GM12878 (cell line): ENCODE results near the gene PUM2. TPM values are rescaled to one million over a fixed set of nuclear protein-coding genes. Genes with fewer than 3 reads are reported as not detected.

Experiments used
- ATAC-seq: fragments of 200-7000 bp; cut with Tn5 transposase; 3 replicates; pipeline ENCODE4 v1.9.1; 2020; ENCODE audit warnings: mild to moderate bottlenecking, moderate library complexity
- BruUV-seq: library from RNA; stranded (reverse); fragments of 400-500 nt; replicated peaks from 2 replicates; lab custom pipeline; 2021; lab: Mats Ljungman, UMichigan
- CTCF ChIA-PET: fragments of 300-600 bp; sonication (Branson Sonifier 250); formaldehyde crosslinking; extraction: SDS; loops from one replicate; lab custom pipeline; 2021; ENCODE audit warnings: inconsistent platforms; lab: Yijun Ruan, JAX
- POLR2A ChIA-PET: fragments of 350-600 bp; formaldehyde crosslinking; extraction: SDS; loops from one replicate; lab custom pipeline; 2021; ENCODE audit warnings: inconsistent platforms; lab: Charles Lee
- RAD21 ChIA-PET: fragments of 300-600 bp; sonication (Branson Sonifier 250); formaldehyde crosslinking; loops from one replicate; lab custom pipeline; 2023; ENCODE audit warnings: antibody characterized with exemption; ENCODE audit not compliant: unreplicated experiment; lab: Charles Lee
- SMC1A ChIA-PET: fragments of 300-600 bp; sonication (Branson Sonifier 250); formaldehyde crosslinking; loops from one replicate; lab custom pipeline; 2023; ENCODE audit not compliant: unreplicated experiment, uncharacterized antibody; lab: Charles Lee
- DNase-seq: peaks from one replicate; pipeline ENCODE4 v3.0.0-alpha.2; 2011; ENCODE audit warnings: low read depth, low spot score
- FAIRE-seq: peaks from 3 replicates; lab custom pipeline; 2011; peaks lifted over from hg19 to GRCh38; lab: Jason Lieb, UNC
- H2AFZ ChIP-seq: 2 replicates; pipeline ENCODE4 v1.6.0; 2011; ENCODE audit warnings: low read depth, low read length, control low read depth; ENCODE audit not compliant: control insufficient read depth
- H3K27ac ChIP-seq: 2 replicates; pipeline ENCODE4 v1.5.1; 2011; ENCODE audit warnings: control low read depth; ENCODE audit not compliant: control insufficient read depth, insufficient read depth
- H3K27me3 ChIP-seq, 2 experiments: replicated peaks in 1 of 2; 2 replicates each; pipeline versions ENCODE4 v1.6.0 to v1.6.1; 2011; ENCODE audit warnings: low read length in 1 of 2; ENCODE audit not compliant: control insufficient read depth in 2 of 2, insufficient read depth in 2 of 2
- H3K36me3 ChIP-seq, 2 experiments: 2 replicates each; pipeline ENCODE4 v1.5.1; 2011; ENCODE audit warnings: low read length in 1 of 2; ENCODE audit not compliant: control insufficient read depth in 2 of 2, insufficient read depth in 2 of 2
- H3K4me1 ChIP-seq: 2 replicates; pipeline ENCODE4 v1.6.1; 2011; ENCODE audit warnings: mild to moderate bottlenecking, low read length, moderate library complexity, mixed read lengths; ENCODE audit not compliant: control insufficient read depth, insufficient read depth
- H3K4me2 ChIP-seq: 2 replicates; pipeline ENCODE4 v1.6.0; 2011; ENCODE audit warnings: control low read depth; ENCODE audit not compliant: control insufficient read depth, insufficient read depth
- H3K4me3 ChIP-seq: fragments of 200-600 bp; sonication (generic); 2 replicates; pipeline ENCODE4 v1.5.1; 2016
- H3K79me2 ChIP-seq: 2 replicates; pipeline ENCODE4 v1.6.0; 2011; ENCODE audit warnings: low read length; ENCODE audit not compliant: control insufficient read depth, insufficient read depth
- H3K9ac ChIP-seq: 2 replicates; pipeline ENCODE4 v1.8.0; 2011; ENCODE audit warnings: low read length, control low read depth, mixed read lengths; ENCODE audit not compliant: control insufficient read depth, insufficient read depth
- H3K9me3 ChIP-seq: replicated peaks from 3 replicates; pipeline ENCODE4 v1.5.1; 2011; ENCODE audit warnings: mild to moderate bottlenecking, low read length; ENCODE audit not compliant: control insufficient read depth, insufficient read depth
- H4K20me1 ChIP-seq: 2 replicates; pipeline ENCODE4 v1.6.0; 2011; ENCODE audit not compliant: control insufficient read depth, insufficient read depth
- ETV6 ChIP-seq, 2 experiments: fragments of 450-650 bp in 1 of 2; IDR thresholded peaks in 1 of 2; conservative IDR thresholded peaks in 1 of 2; 2 replicates each; pipeline ENCODE4 v1.6.1; 2014; ENCODE audit warnings: antibody characterized with exemption in 1 of 2, borderline replicate concordance in 1 of 2, low read depth in 1 of 2, mild to moderate bottlenecking in 1 of 2, moderate library complexity in 1 of 2
- IKZF2 ChIP-seq, 2 experiments: fragments of 450-650 bp; IDR thresholded peaks; 2 replicates each; pipeline ENCODE4 v1.6.1; 2017; ENCODE audit warnings: mild to moderate bottlenecking in 2 of 2, moderate library complexity in 2 of 2
- KLF5 ChIP-seq: fragments of 450-650 bp; IDR thresholded peaks from 2 replicates; pipeline ENCODE4 v1.6.1; 2014; ENCODE audit warnings: mild to moderate bottlenecking; ENCODE audit not compliant: partially characterized antibody
- MLLT1 ChIP-seq: fragments of 450-650 bp; IDR thresholded peaks from 2 replicates; pipeline ENCODE4 v1.6.1; 2016; ENCODE audit warnings: mild to moderate bottlenecking
- NBN ChIP-seq: fragments of 450-650 bp; IDR thresholded peaks from 2 replicates; pipeline ENCODE4 v1.6.1; 2016
- NFXL1 ChIP-seq: fragments of 450-650 bp; IDR thresholded peaks from 2 replicates; pipeline ENCODE4 v1.6.1; 2017; ENCODE audit warnings: antibody characterized with exemption, mild to moderate bottlenecking, borderline replicate concordance
- REST ChIP-seq: IDR thresholded peaks from 2 replicates; pipeline ENCODE4 v1.6.1; 2012; ENCODE audit warnings: mild to moderate bottlenecking, low read depth, low read length
- SREBF1 ChIP-seq: IDR thresholded peaks from 2 replicates; pipeline ENCODE4 v1.6.1; 2012; ENCODE audit warnings: mild to moderate bottlenecking, low read length
- TCF7 ChIP-seq: IDR thresholded peaks from 2 replicates; pipeline ENCODE4 v1.6.1; 2014; ENCODE audit warnings: antibody characterized with exemption, borderline replicate concordance
- YY1 ChIP-seq: IDR thresholded peaks from 2 replicates; pipeline ENCODE4 v1.6.1; 2011; ENCODE audit warnings: low read depth, mild to moderate bottlenecking, low read length
- in situ Hi-C: fragments of 300-500 bp; cut with MboI; formaldehyde crosslinking; loops from 9 replicates; pipeline ENCODE4 v1.14.3; 2018; ENCODE audit warnings: mixed read lengths
- intact Hi-C: fragments of 100-400 bp; cut with micrococcal nuclease; formaldehyde crosslinking; loops from one replicate; pipeline ENCODE4 v1.14.2; 2022; ENCODE audit not compliant: unreplicated experiment
- polyA plus RNA-seq, 11 experiments: library from polyadenylated mRNA; depleted of rRNA in 4 of 11; unstranded in 6 of 11; stranded (reverse) in 5 of 11; fragments of >200 nt; fragmentation: Nextera tagmentation in 4 of 11; fragmentation: Illumina TruSeq in 1 of 11; extraction: Ambion mirVana in 4 of 11; extraction: Trizol in 1 of 11; gene quantifications; 1 replicate in 1 of 11; 2 replicates in 10 of 11; pipeline versions ENCODE4 v1.2.1 to v1.2.3, GENCODE V29; 2011 to 2016; ENCODE audit warnings: inconsistent platforms in 2 of 11, missing spikeins in 2 of 11, low read depth in 1 of 11
- total RNA-seq, 4 experiments: library from RNA; depleted of rRNA in 3 of 4; stranded (reverse); fragments of >200 nt in 3 of 4; fragmentation: Illumina TruSeq in 1 of 4; extraction: Trizol in 1 of 4; gene quantifications; 2 replicates each; pipeline versions ENCODE4 v1.2.1 to v1.2.3, GENCODE V29; 2013 to 2021
- TF ChIP-seq, protein P1 (sequence below): fragments of 450-650 bp; formaldehyde crosslinking; IDR thresholded peaks from 2 replicates; pipeline ENCODE4 v1.5.0; 2022; ENCODE audit warnings: mild to moderate bottlenecking, missing genetic modification characterization
- TF ChIP-seq, protein P2 (sequence below): fragments of 450-650 bp; IDR thresholded peaks from 2 replicates; pipeline ENCODE4 v1.6.1; 2018; ENCODE audit warnings: borderline replicate concordance, mild to moderate bottlenecking; ENCODE audit not compliant: partially characterized antibody

Gene PUM2
- total and polyA plus RNA-seq, 10 of the 15 experiments (the other 5 are each of a cell fraction or from before 2014, with no cell fraction given) = 14.5 to 87.6 (median 29.4) TPM

- no peak for TF ChIP-seq MLLT1
- TF ChIP-seq KLF5 = no peak
- no peak for TF ChIP-seq ETV6 (conservative IDR thresholded peaks at IDR 0.05 in 1 of 2, IDR thresholded peaks at IDR 0.05 in 1 of 2; ENCODE audit: borderline replicate concordance in 1 of 2, low read depth in 1 of 2)
- no peak for TF ChIP-seq YY1
- no peak for TF ChIP-seq REST
- no peak for TF ChIP-seq NBN
These were observed 41.6 kb downstream of the PUM2 start (continued) for GRCh38 chr2:20309001-20309400.

- Histone ChIP-seq H3K4me3 (no peak overlapping the region), H3K36me3 (peaks cover 5 to 35% of the 10 kb centered on the region in 2 experiments), H3K4me2 (no peak overlapping the region), H2AFZ (no peak overlapping the region), H4K20me1 (no peaks in the 10 kb centered on the region), H3K27ac (no peak overlapping the region), H3K9me3 (no peaks in the 10 kb centered on the region), H3K4me1 (no peaks in the 10 kb centered on the region), H3K27me3 (no peaks in the 10 kb centered on the region), H3K9ac (no peak overlapping the region), H3K79me2 (peaks cover 3% of the 10 kb centered on the region)
- ChIA-PET SMC1A (interaction anchor here (1.1 kb wide), 2 partner anchors 12 to 17 kb away, joined by 3 to 5 read pairs; no protein-coding TSS in a partner anchor), RAD21 (interaction anchor here (1.0 kb wide), 1 partner anchor 19 kb away, joined by 3 read pairs; no protein-coding TSS in a partner anchor), POLR2A (interaction anchor here (0.6 kb wide), 1 partner anchor 241 kb away, joined by 3 read pairs; no protein-coding TSS in a partner anchor), CTCF (interaction anchor here (0.8 to 2.7 kb wide), 3 partner anchors 11 to 292 kb away, joined by 3 to 10 read pairs (median 3); no protein-coding TSS in a partner anchor)
- in situ Hi-C loops (no loop called here), intact Hi-C loops (no loop called here)
- BruUV-seq = no TSS peak
- no peak for ATAC-seq
- no peak for DNase-seq
- no peak for FAIRE-seq
- TF ChIP-seq NFXL1 (no peak), IKZF2 (IDR thresholded peaks at IDR 0.05) (no peak), SREBF1 (no peak), TCF7 (no peak)
- TF ChIP-seq, protein P1, sequence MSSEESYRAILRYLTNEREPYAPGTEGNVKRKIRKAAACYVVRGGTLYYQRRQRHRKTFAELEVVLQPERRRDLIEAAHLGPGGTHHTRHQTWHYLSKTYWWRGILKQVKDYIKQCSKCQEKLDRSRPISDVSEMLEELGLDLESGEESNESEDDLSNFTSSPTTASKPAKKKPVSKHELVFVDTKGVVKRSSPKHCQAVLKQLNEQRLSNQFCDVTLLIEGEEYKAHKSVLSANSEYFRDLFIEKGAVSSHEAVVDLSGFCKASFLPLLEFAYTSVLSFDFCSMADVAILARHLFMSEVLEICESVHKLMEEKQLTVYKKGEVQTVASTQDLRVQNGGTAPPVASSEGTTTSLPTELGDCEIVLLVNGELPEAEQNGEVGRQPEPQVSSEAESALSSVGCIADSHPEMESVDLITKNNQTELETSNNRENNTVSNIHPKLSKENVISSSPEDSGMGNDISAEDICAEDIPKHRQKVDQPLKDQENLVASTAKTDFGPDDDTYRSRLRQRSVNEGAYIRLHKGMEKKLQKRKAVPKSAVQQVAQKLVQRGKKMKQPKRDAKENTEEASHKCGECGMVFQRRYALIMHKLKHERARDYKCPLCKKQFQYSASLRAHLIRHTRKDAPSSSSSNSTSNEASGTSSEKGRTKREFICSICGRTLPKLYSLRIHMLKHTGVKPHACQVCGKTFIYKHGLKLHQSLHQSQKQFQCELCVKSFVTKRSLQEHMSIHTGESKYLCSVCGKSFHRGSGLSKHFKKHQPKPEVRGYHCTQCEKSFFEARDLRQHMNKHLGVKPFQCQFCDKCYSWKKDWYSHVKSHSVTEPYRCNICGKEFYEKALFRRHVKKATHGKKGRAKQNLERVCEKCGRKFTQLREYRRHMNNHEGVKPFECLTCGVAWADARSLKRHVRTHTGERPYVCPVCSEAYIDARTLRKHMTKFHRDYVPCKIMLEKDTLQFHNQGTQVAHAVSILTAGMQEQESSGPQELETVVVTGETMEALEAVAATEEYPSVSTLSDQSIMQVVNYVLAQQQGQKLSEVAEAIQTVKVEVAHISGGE (CRISPR knock-in tag) = no peak
- TF ChIP-seq, protein P2, sequence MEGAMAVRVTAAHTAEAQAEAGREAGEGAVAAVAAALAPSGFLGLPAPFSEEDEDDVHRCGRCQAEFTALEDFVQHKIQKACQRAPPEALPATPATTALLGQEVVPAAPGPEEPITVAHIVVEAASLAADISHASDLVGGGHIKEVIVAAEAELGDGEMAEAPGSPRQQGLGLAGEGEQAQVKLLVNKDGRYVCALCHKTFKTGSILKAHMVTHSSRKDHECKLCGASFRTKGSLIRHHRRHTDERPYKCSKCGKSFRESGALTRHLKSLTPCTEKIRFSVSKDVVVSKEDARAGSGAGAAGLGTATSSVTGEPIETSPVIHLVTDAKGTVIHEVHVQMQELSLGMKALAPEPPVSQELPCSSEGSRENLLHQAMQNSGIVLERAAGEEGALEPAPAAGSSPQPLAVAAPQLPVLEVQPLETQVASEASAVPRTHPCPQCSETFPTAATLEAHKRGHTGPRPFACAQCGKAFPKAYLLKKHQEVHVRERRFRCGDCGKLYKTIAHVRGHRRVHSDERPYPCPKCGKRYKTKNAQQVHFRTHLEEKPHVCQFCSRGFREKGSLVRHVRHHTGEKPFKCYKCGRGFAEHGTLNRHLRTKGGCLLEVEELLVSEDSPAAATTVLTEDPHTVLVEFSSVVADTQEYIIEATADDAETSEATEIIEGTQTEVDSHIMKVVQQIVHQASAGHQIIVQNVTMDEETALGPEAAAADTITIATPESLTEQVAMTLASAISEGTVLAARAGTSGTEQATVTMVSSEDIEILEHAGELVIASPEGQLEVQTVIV = no peak
These were observed 43.3 kb downstream of the PUM2 start for GRCh38 chr2:20307311-20307710.
